ENCODE data around the gene TUBAL3. TPM values are rescaled to one million over a fixed set of nuclear protein-coding genes. Genes with fewer than 3 reads are reported as not detected.

The TUBAL3 gene
- polyA plus RNA-seq (1.5 to 2.6 TPM (median 2.6 TPM) in 3 replicates), polyA minus RNA-seq (2.8 to 2.9 TPM in 2 of 3 replicates, not detected in the other)
- polyA plus RNA-seq (2011; ENCODE audit: low read depth): not detected
- polyA plus RNA-seq (2011; cell fraction: cytosol; rRNA removed): 1.2 and 1.4 TPM in 2 replicates
- 2.1 TPM in 2 replicates for polyA plus RNA-seq (2011; cell fraction: nucleus; rRNA removed)
- polyA plus RNA-seq (2012; ENCODE audit: low replicate concordance): 0.10 and 1.9 TPM in 2 replicates
- polyA minus RNA-seq (2011; cell fraction: cytosol; rRNA and poly(A)+ RNA removed): not detected
- polyA minus RNA-seq (2011; cell fraction: nucleus; rRNA and poly(A)+ RNA removed): 0.74 and 0.93 TPM in 2 replicates

- Histone ChIP-seq H3K4me2 (ENCODE audit: control insufficient read depth, extremely low read depth, insufficient read depth, low read depth, low read length) (peak within 1 kb of the TSS; percentile 42), H2AFZ (ENCODE audit: control insufficient read depth, low read length) (peak within 1 kb of the TSS; percentile 39)
These were observed at the start of gene TUBAL3 for GRCh38 chr10:5404208-5405041. TUBAL3 (minus strand) TSS chr10:5404828; CDS start chr10:5404792, 36 bp downstream.

GRCh38 chr10:5453749-5454489, 49.3 kb upstream of the TUBAL3 start:
- dilution Hi-C loops (cut with MboI; ENCODE audit: extremely low pct_ligation_motif_present, low sequenced_read_pairs): no loop called here
- Histone ChIP-seq H3K4me2 (ENCODE audit: control insufficient read depth, extremely low read depth, insufficient read depth, low read depth, low read length) (no peak overlapping the region), H3K27me3 (ENCODE audit: control insufficient read depth, extremely low read depth, insufficient read depth, low read length) (no peaks in the 10 kb centered on the region), H3K9ac (ENCODE audit: control insufficient read depth, extremely low read depth, insufficient read depth, low read length) (no peak overlapping the region), H3K27ac (ENCODE audit: control insufficient read depth, insufficient read depth, low read length) (no peak overlapping the region), H3K9me3 (ENCODE audit: control insufficient read depth, low read depth, low read length) (no peaks in the 10 kb centered on the region), H3K36me3 (ENCODE audit: control insufficient read depth in 2 of 2, extremely low read depth in 1 of 2, insufficient read depth in 2 of 2, low read length in 2 of 2) (peaks cover 35 to 43% of the 10 kb centered on the region in 2 experiments), H4K20me1 (ENCODE audit: control insufficient read depth, extremely low read depth, insufficient read depth, low read length) (peaks cover 3% of the 10 kb centered on the region), H2AFZ (ENCODE audit: control insufficient read depth, low read length) (no peak overlapping the region), H3K79me2 (ENCODE audit: control insufficient read depth, insufficient read depth, low read length) (peaks cover 64% of the 10 kb centered on the region), H3K4me3 (ENCODE audit: control insufficient read depth in 2 of 3, extremely low read depth in 1 of 3, insufficient read depth in 2 of 3, low read depth in 1 of 3, low read length in 3 of 3) (no peak overlapping the region), H3K4me1 (ENCODE audit: control insufficient read depth, extremely low read depth, insufficient read depth, low read length) (peaks cover 7% of the 10 kb centered on the region), H3K9me1 (ENCODE audit: control insufficient read depth, extremely low read depth, insufficient read depth, low read length) (no peaks in the 10 kb centered on the region)
- TF ChIP-seq, protein P1, sequence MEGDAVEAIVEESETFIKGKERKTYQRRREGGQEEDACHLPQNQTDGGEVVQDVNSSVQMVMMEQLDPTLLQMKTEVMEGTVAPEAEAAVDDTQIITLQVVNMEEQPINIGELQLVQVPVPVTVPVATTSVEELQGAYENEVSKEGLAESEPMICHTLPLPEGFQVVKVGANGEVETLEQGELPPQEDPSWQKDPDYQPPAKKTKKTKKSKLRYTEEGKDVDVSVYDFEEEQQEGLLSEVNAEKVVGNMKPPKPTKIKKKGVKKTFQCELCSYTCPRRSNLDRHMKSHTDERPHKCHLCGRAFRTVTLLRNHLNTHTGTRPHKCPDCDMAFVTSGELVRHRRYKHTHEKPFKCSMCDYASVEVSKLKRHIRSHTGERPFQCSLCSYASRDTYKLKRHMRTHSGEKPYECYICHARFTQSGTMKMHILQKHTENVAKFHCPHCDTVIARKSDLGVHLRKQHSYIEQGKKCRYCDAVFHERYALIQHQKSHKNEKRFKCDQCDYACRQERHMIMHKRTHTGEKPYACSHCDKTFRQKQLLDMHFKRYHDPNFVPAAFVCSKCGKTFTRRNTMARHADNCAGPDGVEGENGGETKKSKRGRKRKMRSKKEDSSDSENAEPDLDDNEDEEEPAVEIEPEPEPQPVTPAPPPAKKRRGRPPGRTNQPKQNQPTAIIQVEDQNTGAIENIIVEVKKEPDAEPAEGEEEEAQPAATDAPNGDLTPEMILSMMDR (optimal IDR thresholded peaks at IDR 0.05 in 1 of 3, IDR thresholded peaks at IDR 0.05 in 1 of 3, conservative IDR thresholded peaks at IDR 0.05 in 1 of 3; ENCODE audit: extremely low read depth in 1 of 3, insufficient read depth in 2 of 3, low read length in 3 of 3): no peak
- TF ChIP-seq EZH2 (IDR thresholded peaks at IDR 0.05; ENCODE audit: low read length): no peak
- no peak for DNase-seq (ENCODE audit: low read depth, low spot score)
- peak; percentile 23 for FAIRE-seq

More at GRCh38 chr10:5404208-5405041, at the start of gene TUBAL3:
- H3K9me1 ChIP-seq (ENCODE audit: control insufficient read depth, extremely low read depth, insufficient read depth, low read length): no peaks in the 10 kb centered on the region
- no peaks in the 10 kb centered on the region for H3K27me3 ChIP-seq (ENCODE audit: control insufficient read depth, extremely low read depth, insufficient read depth, low read length)
- no peaks in the 10 kb centered on the region for H3K36me3 ChIP-seq (ENCODE audit: control insufficient read depth in 2 of 2, extremely low read depth in 1 of 2, insufficient read depth in 2 of 2, low read length in 2 of 2)
- no peak within 1 kb of the TSS for H3K9ac ChIP-seq (ENCODE audit: control insufficient read depth, extremely low read depth, insufficient read depth, low read length)
- TF ChIP-seq, protein P1 (optimal IDR thresholded peaks at IDR 0.05 in 1 of 3, IDR thresholded peaks at IDR 0.05 in 1 of 3, conservative IDR thresholded peaks at IDR 0.05 in 1 of 3; ENCODE audit: extremely low read depth in 1 of 3, insufficient read depth in 2 of 3, low read length in 3 of 3): no peak
- TF ChIP-seq EZH2 (IDR thresholded peaks at IDR 0.05; ENCODE audit: low read length): no peak
- no peaks in the 10 kb centered on the region for H3K79me2 ChIP-seq (ENCODE audit: control insufficient read depth, insufficient read depth, low read length)
- DNase-seq (ENCODE audit: low read depth, low spot score) (no peak), FAIRE-seq (peak; percentile 81)
- H3K27ac ChIP-seq (ENCODE audit: control insufficient read depth, insufficient read depth, low read length): peak within 1 kb of the TSS; percentile 25
- peak within 1 kb of the TSS in 1 of 3 experiments; percentile 7 for H3K4me3 ChIP-seq (ENCODE audit: control insufficient read depth in 2 of 3, extremely low read depth in 1 of 3, insufficient read depth in 2 of 3, low read depth in 1 of 3, low read length in 3 of 3)
- H4K20me1 ChIP-seq (ENCODE audit: control insufficient read depth, extremely low read depth, insufficient read depth, low read length): no peaks in the 10 kb centered on the region
- no peaks in the 10 kb centered on the region for H3K9me3 ChIP-seq (ENCODE audit: control insufficient read depth, low read depth, low read length)
- H3K4me1 ChIP-seq (ENCODE audit: control insufficient read depth, extremely low read depth, insufficient read depth, low read length): peaks cover 10% of the 10 kb centered on the region
- dilution Hi-C loops (cut with MboI; ENCODE audit: extremely low pct_ligation_motif_present, low sequenced_read_pairs): no loop called here
